ENCODE measurements around the gene HSPB7. TPM values are rescaled to one million over a fixed set of nuclear protein-coding genes. Genes with fewer than 3 reads are reported as not detected.
"Not testable (repeated sequence)": the region's sequence is repeated elsewhere in the genome, so short reads cannot be mapped to it uniquely, and the experiment has no call there.

Gene HSPB7
- total RNA-seq, 1 donor from 2014 or later: not detected

GRCh38 chr1:16056521-16056912 is 38.7 kb upstream of the HSPB7 start:
- not testable (repeated sequence) for H3K27ac Mint-ChIP-seq; H3K36me3 Mint-ChIP-seq (ENCODE audit: low read depth)

DNA sequence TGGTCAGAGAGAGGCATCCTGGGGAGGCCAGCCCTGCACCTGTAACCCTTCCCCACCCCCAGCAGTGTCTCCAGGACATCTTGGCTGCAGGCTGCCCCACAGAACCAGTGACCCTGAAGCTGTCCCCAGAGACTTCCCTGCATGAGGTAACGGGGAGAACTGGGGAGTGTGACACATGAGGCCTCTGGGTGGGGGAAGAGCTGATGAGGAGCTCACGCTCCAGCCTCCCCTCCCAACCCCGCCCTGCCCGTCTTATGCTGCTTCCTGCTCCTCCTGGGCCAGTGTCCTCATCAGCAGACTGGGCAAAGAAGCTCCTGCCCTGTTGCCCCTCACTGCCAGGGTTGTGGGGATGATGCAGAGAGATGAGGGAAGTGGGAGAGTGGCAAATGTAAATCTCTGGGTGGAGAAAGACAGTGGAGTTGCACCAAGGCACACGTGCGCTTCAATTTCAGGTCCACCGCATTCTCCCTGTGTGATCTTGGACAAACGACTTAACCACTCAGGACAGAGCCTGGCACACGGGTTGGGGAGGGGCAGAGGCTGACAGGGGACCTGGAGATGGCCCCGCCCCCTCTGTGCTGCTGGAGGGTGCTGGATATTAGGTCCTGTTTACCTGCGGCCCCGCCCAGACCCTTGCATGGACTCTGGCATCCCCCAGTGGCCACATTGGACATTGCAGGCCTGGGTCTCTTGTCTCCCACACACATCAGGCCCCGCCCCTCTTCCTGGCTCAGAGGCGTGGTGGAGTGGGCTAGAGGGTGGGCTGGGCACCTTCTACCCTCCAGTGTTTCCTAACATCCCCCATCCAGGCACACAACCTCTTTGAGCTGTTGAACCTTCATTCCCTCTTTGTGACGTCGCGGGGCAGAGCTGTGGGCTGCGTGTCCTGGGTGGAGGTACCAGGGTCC is 38.0 kb upstream of the HSPB7 start:
- Mint-ChIP-seq H3K27ac (no peak overlapping the region), H3K27me3 (ENCODE audit: insufficient read depth) (peaks cover 3% of the 10 kb centered on the region), H3K9me3 (no peaks in the 10 kb centered on the region), H3K4me1 (ENCODE audit: low read depth) (peaks cover 7% of the 10 kb centered on the region), H3K36me3 (ENCODE audit: low read depth) (no peaks in the 10 kb centered on the region), H3K4me3 (no peak overlapping the region)
- peak; percentile 77 for DNase-seq (ENCODE audit: low spot score)
- intact Hi-C loops (cut with micrococcal nuclease): loop anchor here (1.0 kb wide), 4 partner anchors 47 to 264 kb away; no protein-coding TSS in a partner anchor

More at GRCh38 chr1:16056521-16056912, 38.7 kb upstream of the HSPB7 start:
- intact Hi-C loops (cut with micrococcal nuclease): loop anchor here (1.0 kb wide), 4 partner anchors 47 to 264 kb away; no protein-coding TSS in a partner anchor
- not testable (repeated sequence) for H3K9me3 Mint-ChIP-seq; DNase-seq (ENCODE audit: low spot score); H3K27me3 Mint-ChIP-seq (ENCODE audit: insufficient read depth); H3K4me1 Mint-ChIP-seq (ENCODE audit: low read depth); H3K4me3 Mint-ChIP-seq

- Mint-ChIP-seq H3K9me3 (no peaks in the 10 kb centered on the region), H3K4me1 (ENCODE audit: low read depth) (peaks cover 7% of the 10 kb centered on the region), H3K4me3 (no peak overlapping the region), H3K27me3 (ENCODE audit: insufficient read depth) (peaks cover under 1% of the 10 kb centered on the region), H3K36me3 (ENCODE audit: low read depth) (no peaks in the 10 kb centered on the region), H3K27ac (no peak overlapping the region)
- intact Hi-C loops (cut with micrococcal nuclease): no loop called here
- DNase-seq (ENCODE audit: low spot score): no peak
Observed at GRCh38 chr1:16054598-16055540, 37.0 kb upstream of the HSPB7 start.

DNA sequence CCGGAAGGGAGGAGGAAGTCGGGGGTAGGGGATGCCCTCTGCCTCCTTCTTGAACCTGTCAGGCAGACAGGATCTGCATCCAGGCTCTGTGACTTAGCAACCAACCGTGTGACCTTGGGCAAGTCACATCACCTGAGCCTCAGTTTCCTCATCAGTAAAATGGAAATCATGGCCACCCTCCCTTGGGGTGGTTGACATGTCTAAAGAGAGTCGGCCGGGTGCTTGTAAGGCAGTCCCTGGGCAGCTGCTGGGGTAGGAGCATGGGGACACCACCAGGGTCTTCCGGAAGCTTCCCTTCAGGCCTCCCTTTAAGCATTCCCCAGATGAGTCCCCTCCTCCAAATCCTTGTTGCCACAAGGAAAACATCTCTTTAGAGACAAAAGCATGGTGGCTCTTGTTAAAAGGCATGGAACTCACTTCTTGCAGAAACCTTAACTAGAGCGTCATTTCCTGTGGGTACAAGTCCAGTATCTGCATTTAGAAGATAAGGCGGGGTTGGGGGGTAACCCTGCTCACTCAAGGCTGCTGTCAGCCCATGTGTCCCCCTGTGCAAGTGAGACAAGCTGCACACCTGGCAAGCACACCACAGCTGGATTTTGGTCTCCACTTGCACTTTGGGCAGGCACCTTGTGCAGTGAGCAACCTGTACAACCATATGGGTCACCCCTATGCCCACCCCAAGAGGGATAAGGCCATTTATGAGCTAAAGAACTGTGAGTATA is 36.1 kb upstream of the HSPB7 start:
- Mint-ChIP-seq H3K9me3 (no peaks in the 10 kb centered on the region), H3K4me1 (ENCODE audit: low read depth) (peaks cover 7% of the 10 kb centered on the region), H3K27ac (no peak overlapping the region), H3K4me3 (no peak overlapping the region), H3K27me3 (ENCODE audit: insufficient read depth) (peaks cover 4% of the 10 kb centered on the region), H3K36me3 (ENCODE audit: low read depth) (no peaks in the 10 kb centered on the region)
- intact Hi-C loops (cut with micrococcal nuclease): no loop called here
- no peak for DNase-seq (ENCODE audit: low spot score)

- intact Hi-C loops (cut with micrococcal nuclease); H3K36me3 Mint-ChIP-seq (ENCODE audit: low read depth): not testable (repeated sequence)
Observed at GRCh38 chr1:16051949-16052348, 34.1 kb upstream of the HSPB7 start.

GRCh38 chr1:16051039-16051438 is 33.2 kb upstream of the HSPB7 start:
- no peak for DNase-seq (ENCODE audit: low spot score)
- Mint-ChIP-seq H3K27ac (no peak overlapping the region), H3K36me3 (ENCODE audit: low read depth) (no peaks in the 10 kb centered on the region), H3K9me3 (no peaks in the 10 kb centered on the region), H3K4me3 (no peak overlapping the region), H3K27me3 (ENCODE audit: insufficient read depth) (peaks cover 13% of the 10 kb centered on the region), H3K4me1 (ENCODE audit: low read depth) (peaks cover 4% of the 10 kb centered on the region)
- intact Hi-C loops (cut with micrococcal nuclease): no loop called here

More at GRCh38 chr1:16051949-16052348, 34.1 kb upstream of the HSPB7 start:
- not testable (repeated sequence) for H3K4me3 Mint-ChIP-seq; DNase-seq (ENCODE audit: low spot score); H3K9me3 Mint-ChIP-seq; H3K27ac Mint-ChIP-seq; H3K4me1 Mint-ChIP-seq (ENCODE audit: low read depth)
- peaks cover 13% of the 10 kb centered on the region for H3K27me3 Mint-ChIP-seq (ENCODE audit: insufficient read depth)

GRCh38 chr1:16050328-16050727 is 32.5 kb upstream of the HSPB7 start:
- intact Hi-C loops (cut with micrococcal nuclease): no loop called here
- no peak overlapping the region for H3K4me3 Mint-ChIP-seq
- no peaks in the 10 kb centered on the region for H3K36me3 Mint-ChIP-seq (ENCODE audit: low read depth)
- H3K4me1 Mint-ChIP-seq (ENCODE audit: low read depth): no peaks in the 10 kb centered on the region
- H3K27me3 Mint-ChIP-seq (ENCODE audit: insufficient read depth): peaks cover 13% of the 10 kb centered on the region
- no peak overlapping the region for H3K27ac Mint-ChIP-seq
- H3K9me3 Mint-ChIP-seq: no peaks in the 10 kb centered on the region
- no peak for DNase-seq (ENCODE audit: low spot score)

DNA sequence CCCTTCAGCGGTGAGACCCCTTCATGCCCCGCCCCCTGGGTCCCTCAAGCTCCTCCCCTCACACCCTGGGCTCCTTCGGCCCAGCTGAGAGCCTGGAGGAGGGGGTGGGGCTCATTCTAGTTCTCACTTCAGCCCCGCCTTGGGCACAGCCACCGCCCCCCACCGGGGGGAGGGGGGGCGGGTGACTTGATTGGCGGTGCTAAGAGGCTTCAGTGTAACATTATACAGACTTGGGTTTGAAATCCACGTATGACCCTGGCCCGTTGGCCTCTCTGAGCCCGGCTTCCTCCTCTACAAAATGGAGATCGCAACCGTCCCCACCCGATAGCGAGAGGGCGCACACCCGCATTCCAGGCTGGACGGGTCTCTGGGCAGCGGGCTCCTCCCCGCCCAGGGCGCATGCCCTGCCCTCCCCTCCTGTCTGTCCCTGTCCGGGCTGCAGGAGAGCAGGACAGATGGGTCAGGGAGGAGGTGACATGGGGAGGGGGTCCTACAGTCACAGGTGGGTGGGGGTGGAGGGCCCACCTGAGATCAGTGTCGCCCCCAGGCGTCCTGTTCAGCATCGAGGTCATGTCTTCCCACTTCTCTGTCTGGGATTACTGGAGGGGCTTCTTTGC is 30.8 kb upstream of the HSPB7 start:
- intact Hi-C loops (cut with micrococcal nuclease): no loop called here
- Mint-ChIP-seq H3K27ac (no peak overlapping the region), H3K4me1 (ENCODE audit: low read depth) (no peaks in the 10 kb centered on the region), H3K27me3 (ENCODE audit: insufficient read depth) (peaks cover 13% of the 10 kb centered on the region), H3K4me3 (no peak overlapping the region), H3K9me3 (no peaks in the 10 kb centered on the region), H3K36me3 (ENCODE audit: low read depth) (no peaks in the 10 kb centered on the region)
- no peak for DNase-seq (ENCODE audit: low spot score)

DNA sequence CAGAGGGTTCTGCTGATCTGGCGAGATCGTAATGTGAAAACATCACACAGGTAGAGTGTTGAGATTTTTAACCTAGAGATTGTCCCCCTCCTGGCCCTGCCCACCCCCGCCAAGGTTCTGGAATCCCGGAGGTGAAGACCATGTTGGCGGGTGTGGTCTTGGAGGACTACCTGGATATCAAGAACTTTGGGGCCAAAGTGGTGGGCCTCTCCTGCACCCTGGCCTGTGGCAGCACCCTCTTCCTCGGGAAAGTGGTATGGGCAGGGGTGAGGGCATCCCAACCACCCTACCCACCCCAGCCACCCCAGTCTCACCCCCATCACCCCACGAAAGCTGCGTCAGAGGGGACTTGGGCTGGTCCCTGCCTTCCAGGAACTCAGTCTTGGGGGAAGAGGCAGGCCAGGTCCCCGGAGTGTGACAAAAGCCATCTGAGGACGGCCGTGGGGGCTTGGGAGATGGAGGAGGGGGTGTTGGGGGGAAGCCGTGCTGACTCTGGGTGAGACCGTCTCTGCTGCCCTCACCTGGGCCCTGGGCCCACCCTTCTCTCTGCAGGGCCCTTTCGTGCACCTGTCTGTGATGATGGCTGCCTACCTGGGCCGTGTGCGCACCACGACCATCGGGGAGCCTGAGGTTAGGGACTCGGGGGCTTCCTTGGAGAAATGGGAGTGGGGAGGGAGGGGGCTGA is 30.1 kb upstream of the HSPB7 start:
- no peak overlapping the region for H3K4me3 Mint-ChIP-seq
- DNase-seq (ENCODE audit: low spot score): no peak
- no peaks in the 10 kb centered on the region for H3K4me1 Mint-ChIP-seq (ENCODE audit: low read depth)
- intact Hi-C loops (cut with micrococcal nuclease): no loop called here
- H3K27ac Mint-ChIP-seq: no peak overlapping the region
- H3K9me3 Mint-ChIP-seq: no peaks in the 10 kb centered on the region
- H3K27me3 Mint-ChIP-seq (ENCODE audit: insufficient read depth): peaks cover 13% of the 10 kb centered on the region
- H3K36me3 Mint-ChIP-seq (ENCODE audit: low read depth): no peaks in the 10 kb centered on the region

- Mint-ChIP-seq H3K9me3 (no peaks in the 10 kb centered on the region), H3K4me1 (ENCODE audit: low read depth) (no peaks in the 10 kb centered on the region), H3K4me3 (no peak overlapping the region), H3K36me3 (ENCODE audit: low read depth) (no peaks in the 10 kb centered on the region), H3K27ac (no peak overlapping the region), H3K27me3 (ENCODE audit: insufficient read depth) (peaks cover 13% of the 10 kb centered on the region)
- intact Hi-C loops (cut with micrococcal nuclease): no loop called here
- no peak for DNase-seq (ENCODE audit: low spot score)
Observed at GRCh38 chr1:16046842-16047241, 29.0 kb upstream of the HSPB7 start.

GRCh38 chr1:16043950-16044349 is 26.1 kb upstream of the HSPB7 start:
- Mint-ChIP-seq H3K27ac (no peak overlapping the region), H3K4me3 (no peak overlapping the region), H3K9me3 (no peaks in the 10 kb centered on the region), H3K4me1 (ENCODE audit: low read depth) (no peaks in the 10 kb centered on the region), H3K27me3 (ENCODE audit: insufficient read depth) (peaks cover 13% of the 10 kb centered on the region), H3K36me3 (ENCODE audit: low read depth) (no peaks in the 10 kb centered on the region)
- intact Hi-C loops (cut with micrococcal nuclease): no loop called here
- DNase-seq (ENCODE audit: low spot score): no peak

DNA sequence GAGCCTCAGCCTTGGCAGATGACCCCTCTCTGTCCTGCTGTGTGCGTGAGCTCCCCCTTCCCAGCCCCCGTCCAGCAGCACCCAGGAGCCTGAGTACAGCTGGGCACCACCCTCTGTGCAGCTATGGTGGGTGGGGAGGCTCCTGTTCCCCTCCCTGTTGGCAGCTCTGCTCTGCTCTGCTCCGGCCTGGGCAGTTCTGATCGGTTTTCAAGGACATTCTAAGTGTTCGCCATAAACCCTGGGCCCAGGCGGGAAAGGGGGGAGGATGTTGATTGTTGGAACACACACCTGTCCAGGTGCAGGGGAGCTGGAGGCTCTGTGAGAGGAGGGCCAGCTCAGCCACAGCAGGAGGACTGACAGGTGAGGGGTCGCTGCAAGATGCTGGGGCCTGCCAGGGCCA is 25.7 kb upstream of the HSPB7 start, which contains the start of gene CLCNKB:
TSS of gene CLCNKB (plus strand) at position 262 of the 400 bp plus-strand sequence. CDS start 711 bp downstream, outside the sequence.
- intact Hi-C loops (cut with micrococcal nuclease): no loop called here
- no peaks in the 10 kb centered on the region for H3K4me1 Mint-ChIP-seq (ENCODE audit: low read depth)
- DNase-seq (ENCODE audit: low spot score): no peak
- H3K4me3 Mint-ChIP-seq: no peak within 1 kb of the TSS
- H3K27ac Mint-ChIP-seq: no peak within 1 kb of the TSS
- H3K9me3 Mint-ChIP-seq: no peaks in the 10 kb centered on the region
- no peaks in the 10 kb centered on the region for H3K36me3 Mint-ChIP-seq (ENCODE audit: low read depth)
- H3K27me3 Mint-ChIP-seq (ENCODE audit: insufficient read depth): peaks cover 13% of the 10 kb centered on the region

Data from activated T-helper 1 cell treated with anti-CD3 and anti-CD28 coated beads, Interleukin-12 subunit alpha, Interleukin-12 subunit beta, Interleukin-2, Interleukin-4 antibody, amounts not matched to agents 30 ng/mL and 10 ng/mL and 1 ng/mL, durations not matched to agents 14 hours and 24 hours and 36 hours (primary cell).